SK-N-SH (cell line): Measurements from ENCODE around the gene ATOH1. TPM values are rescaled to one million over a fixed set of nuclear protein-coding genes. Genes with fewer than 3 reads are reported as not detected.

Source experiments
- CTCF ChIA-PET: fragments of 300-600, 350-600 bp; formaldehyde crosslinking; extraction: SDS; loops from one replicate; lab custom pipeline; 2021; lab: Yijun Ruan, JAX
- POLR2A ChIA-PET: fragments of 350-600 bp; sonication (Branson Sonifier 250); formaldehyde crosslinking; extraction: SDS; loops from one replicate; lab custom pipeline; 2020; ENCODE audit warnings: antibody characterized with exemption, inconsistent platforms; lab: Yijun Ruan, JAX
- DNase-seq: peaks from one replicate; pipeline ENCODE4 v3.0.0; 2012
- H2AFZ ChIP-seq: fragments of 200-600 bp; sonication (generic); 2 replicates; pipeline ENCODE4 v1.8.1; 2016; ENCODE audit warnings: antibody characterized with exemption, mild to moderate bottlenecking, low read depth
- H3F3A ChIP-seq: fragments of 200-600 bp; sonication (generic); replicated peaks from 2 replicates; pipeline ENCODE3; 2016; ENCODE audit warnings: antibody characterized with exemption, mild to moderate bottlenecking; ENCODE audit not compliant: insufficient read depth
- H3K27ac ChIP-seq, 2 experiments: fragments of 200-500 bp in 1 of 2; fragments of 200-600 bp in 1 of 2; sonication (Bioruptor generic) in 1 of 2; sonication (generic), shearing (Covaris generic) in 1 of 2; 2 replicates each; pipeline versions ENCODE4 v1.5.1 to v1.6.1; 2014 to 2016; ENCODE audit warnings: low read depth in 2 of 2, inconsistent platforms in 1 of 2, low read length in 1 of 2, mild to moderate bottlenecking in 1 of 2, mixed read lengths in 1 of 2
- H3K27me3 ChIP-seq: fragments of 200-600 bp; sonication (generic), shearing (Covaris generic); 2 replicates; pipeline ENCODE4 v1.6.1; 2016; ENCODE audit warnings: mixed run types; ENCODE audit not compliant: insufficient read depth
- H3K36me3 ChIP-seq, 2 experiments: fragments of 200-500 bp in 1 of 2; fragments of 200-600 bp in 1 of 2; sonication (Bioruptor generic) in 1 of 2; sonication (generic) in 1 of 2; replicated peaks in 1 of 2; 2 replicates each; pipeline versions ENCODE3 to v1.5.1; 2014 to 2016; ENCODE audit warnings: low read length in 1 of 2, mild to moderate bottlenecking in 1 of 2; ENCODE audit not compliant: insufficient read depth in 2 of 2, control insufficient read depth in 1 of 2
- H3K4me1 ChIP-seq, 2 experiments: fragments of 200-500 bp in 1 of 2; fragments of 200-600 bp in 1 of 2; sonication (Bioruptor generic) in 1 of 2; sonication (generic), shearing (Covaris generic) in 1 of 2; 2 replicates each; pipeline versions ENCODE4 v1.5.1 to v1.6.1; 2014 to 2016; ENCODE audit warnings: low read depth in 1 of 2, low read length in 1 of 2, mixed run types in 1 of 2; ENCODE audit not compliant: insufficient read depth in 2 of 2, control insufficient read depth in 1 of 2
- H3K4me2 ChIP-seq: fragments of 200-600 bp; sonication (generic), shearing (Covaris generic); 2 replicates; pipeline ENCODE4 v1.6.1; 2017; ENCODE audit warnings: mixed run types
- H3K4me3 ChIP-seq, 2 experiments: fragments of 200-500 bp in 1 of 2; fragments of 200-600 bp in 1 of 2; sonication (Bioruptor generic) in 1 of 2; sonication (generic), shearing (Covaris generic) in 1 of 2; 2 replicates each; pipeline versions ENCODE4 v1.5.1 to v1.8.1; 2014 to 2016; ENCODE audit warnings: low read depth in 2 of 2, inconsistent platforms in 1 of 2, low read length in 1 of 2, mild to moderate bottlenecking in 1 of 2, mixed read lengths in 1 of 2, moderate library complexity in 1 of 2
- H3K79me2 ChIP-seq: fragments of 200-600 bp; sonication (generic); 2 replicates; pipeline ENCODE4 v1.8.1; 2017; ENCODE audit warnings: mild to moderate bottlenecking; ENCODE audit not compliant: insufficient read depth
- H3K9ac ChIP-seq: fragments of 200-600 bp; sonication (generic); 2 replicates; pipeline ENCODE4 v1.6.1; 2017; ENCODE audit warnings: mixed run types
- H3K9me2 ChIP-seq: fragments of 200-600 bp; sonication (generic); 2 replicates; pipeline ENCODE4 v1.6.1; 2017; ENCODE audit warnings: mixed run types
- H3K9me3 ChIP-seq: fragments of 200-600 bp; sonication (generic); 2 replicates; pipeline ENCODE4 v1.6.1; 2017; ENCODE audit warnings: mixed run types, mild to moderate bottlenecking, moderate library complexity
- H4K20me1 ChIP-seq: fragments of 200-600 bp; sonication (generic); 2 replicates; pipeline ENCODE4 v1.6.1; 2017; ENCODE audit warnings: mild to moderate bottlenecking, mixed run types; ENCODE audit not compliant: insufficient read depth
- CHD2 ChIP-seq: fragments of 150-350 bp; IDR thresholded peaks from 2 replicates; pipeline ENCODE4 v1.6.1; 2018; ENCODE audit warnings: low read length; ENCODE audit not compliant: partially characterized antibody
- EP300 ChIP-seq, 2 experiments: IDR thresholded peaks; 2 replicates each; pipeline versions ENCODE4 v1.4.0 to v1.6.1; 2012; ENCODE audit warnings: borderline replicate concordance in 1 of 2, low read depth in 1 of 2, low read length in 1 of 2
- GATA2 ChIP-seq: sonication (generic); formaldehyde crosslinking; IDR thresholded peaks from 2 replicates; pipeline ENCODE4 v1.5.0; 2020; ENCODE audit warnings: mild to moderate bottlenecking, missing genetic modification reagents
- MAX ChIP-seq: IDR thresholded peaks from 2 replicates; pipeline ENCODE4 v1.4.0; 2012; ENCODE audit warnings: low read depth
- POLR2AphosphoS5 ChIP-seq: IDR thresholded peaks from 2 replicates; pipeline ENCODE4 v1.6.1; 2012; ENCODE audit warnings: low read depth, low read length
- RAD21 ChIP-seq: IDR thresholded peaks from 2 replicates; pipeline ENCODE4 v1.6.1; 2012; ENCODE audit warnings: mild to moderate bottlenecking, low read length
- RXRA ChIP-seq: IDR thresholded peaks from 2 replicates; pipeline ENCODE4 v1.4.0; 2012; ENCODE audit warnings: low read depth, mild to moderate bottlenecking, borderline replicate concordance
- SIN3A ChIP-seq: IDR thresholded peaks from 2 replicates; pipeline ENCODE4 v1.6.1; 2012; ENCODE audit warnings: low read depth, mild to moderate bottlenecking, low read length, moderate library complexity, borderline replicate concordance
- SMC3 ChIP-seq: IDR thresholded peaks from 2 replicates; pipeline ENCODE4 v1.6.1; 2012; ENCODE audit warnings: low read depth, low read length, improper control_type of control experiment
- TEAD4 ChIP-seq: IDR thresholded peaks from 2 replicates; pipeline ENCODE4 v1.4.0; 2012; ENCODE audit warnings: mild to moderate bottlenecking, borderline replicate concordance; ENCODE audit not compliant: insufficient read depth
- YY1 ChIP-seq: IDR thresholded peaks from 2 replicates; pipeline ENCODE4 v1.4.0; 2012; ENCODE audit warnings: low read depth, mild to moderate bottlenecking
- WGBS: methylation state at CpG from one replicate; pipeline ENCODE4 v1.1.6; 2017; ENCODE audit warnings: low lambda C conversion rate; 5-methylcytosine and 5-hydroxymethylcytosine counted together
- polyA plus RNA-seq, 3 experiments: library from polyadenylated mRNA; depleted of rRNA; stranded (reverse); fragments of >200 nt; gene quantifications; 2 replicates each; pipeline ENCODE4 v1.2.3, GENCODE V29; 2012
- TF ChIP-seq, protein P1 (sequence below): IDR thresholded peaks from 2 replicates; pipeline ENCODE4 v1.6.1; 2012; ENCODE audit warnings: mild to moderate bottlenecking, low read depth, low read length, moderate library complexity
- TF ChIP-seq, protein P2 (sequence below): fragments of 150-350 bp; IDR thresholded peaks from 2 replicates; pipeline ENCODE4 v1.6.1; 2016; ENCODE audit warnings: mild to moderate bottlenecking, low read depth, low read length
- TF ChIP-seq, protein P3 (sequence below): IDR thresholded peaks from 2 replicates; pipeline ENCODE4 v1.4.0; 2012; ENCODE audit warnings: low read depth, borderline replicate concordance
- TF ChIP-seq, protein P4 (sequence below): IDR thresholded peaks from 2 replicates; pipeline ENCODE4 v1.4.0; 2012; ENCODE audit warnings: low read depth, borderline replicate concordance
- TF ChIP-seq, protein P5 (sequence below): fragments of 150-350 bp; IDR thresholded peaks from 2 replicates; pipeline ENCODE4 v1.6.1; 2017; ENCODE audit warnings: antibody characterized with exemption, low read length, low read depth, borderline replicate concordance

The ATOH1 gene
- polyA plus RNA-seq, 1 of the 3 experiments (the other 2 are of a cell fraction), result not detected

GRCh38 chr4:93841803-93842345, 13.3 kb downstream of the ATOH1 start (continued):
- TF ChIP-seq, protein P1, sequence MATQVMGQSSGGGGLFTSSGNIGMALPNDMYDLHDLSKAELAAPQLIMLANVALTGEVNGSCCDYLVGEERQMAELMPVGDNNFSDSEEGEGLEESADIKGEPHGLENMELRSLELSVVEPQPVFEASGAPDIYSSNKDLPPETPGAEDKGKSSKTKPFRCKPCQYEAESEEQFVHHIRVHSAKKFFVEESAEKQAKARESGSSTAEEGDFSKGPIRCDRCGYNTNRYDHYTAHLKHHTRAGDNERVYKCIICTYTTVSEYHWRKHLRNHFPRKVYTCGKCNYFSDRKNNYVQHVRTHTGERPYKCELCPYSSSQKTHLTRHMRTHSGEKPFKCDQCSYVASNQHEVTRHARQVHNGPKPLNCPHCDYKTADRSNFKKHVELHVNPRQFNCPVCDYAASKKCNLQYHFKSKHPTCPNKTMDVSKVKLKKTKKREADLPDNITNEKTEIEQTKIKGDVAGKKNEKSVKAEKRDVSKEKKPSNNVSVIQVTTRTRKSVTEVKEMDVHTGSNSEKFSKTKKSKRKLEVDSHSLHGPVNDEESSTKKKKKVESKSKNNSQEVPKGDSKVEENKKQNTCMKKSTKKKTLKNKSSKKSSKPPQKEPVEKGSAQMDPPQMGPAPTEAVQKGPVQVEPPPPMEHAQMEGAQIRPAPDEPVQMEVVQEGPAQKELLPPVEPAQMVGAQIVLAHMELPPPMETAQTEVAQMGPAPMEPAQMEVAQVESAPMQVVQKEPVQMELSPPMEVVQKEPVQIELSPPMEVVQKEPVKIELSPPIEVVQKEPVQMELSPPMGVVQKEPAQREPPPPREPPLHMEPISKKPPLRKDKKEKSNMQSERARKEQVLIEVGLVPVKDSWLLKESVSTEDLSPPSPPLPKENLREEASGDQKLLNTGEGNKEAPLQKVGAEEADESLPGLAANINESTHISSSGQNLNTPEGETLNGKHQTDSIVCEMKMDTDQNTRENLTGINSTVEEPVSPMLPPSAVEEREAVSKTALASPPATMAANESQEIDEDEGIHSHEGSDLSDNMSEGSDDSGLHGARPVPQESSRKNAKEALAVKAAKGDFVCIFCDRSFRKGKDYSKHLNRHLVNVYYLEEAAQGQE, result no peak
- TF ChIP-seq, protein P2, sequence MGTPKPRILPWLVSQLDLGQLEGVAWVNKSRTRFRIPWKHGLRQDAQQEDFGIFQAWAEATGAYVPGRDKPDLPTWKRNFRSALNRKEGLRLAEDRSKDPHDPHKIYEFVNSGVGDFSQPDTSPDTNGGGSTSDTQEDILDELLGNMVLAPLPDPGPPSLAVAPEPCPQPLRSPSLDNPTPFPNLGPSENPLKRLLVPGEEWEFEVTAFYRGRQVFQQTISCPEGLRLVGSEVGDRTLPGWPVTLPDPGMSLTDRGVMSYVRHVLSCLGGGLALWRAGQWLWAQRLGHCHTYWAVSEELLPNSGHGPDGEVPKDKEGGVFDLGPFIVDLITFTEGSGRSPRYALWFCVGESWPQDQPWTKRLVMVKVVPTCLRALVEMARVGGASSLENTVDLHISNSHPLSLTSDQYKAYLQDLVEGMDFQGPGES, result no peak

DNA sequence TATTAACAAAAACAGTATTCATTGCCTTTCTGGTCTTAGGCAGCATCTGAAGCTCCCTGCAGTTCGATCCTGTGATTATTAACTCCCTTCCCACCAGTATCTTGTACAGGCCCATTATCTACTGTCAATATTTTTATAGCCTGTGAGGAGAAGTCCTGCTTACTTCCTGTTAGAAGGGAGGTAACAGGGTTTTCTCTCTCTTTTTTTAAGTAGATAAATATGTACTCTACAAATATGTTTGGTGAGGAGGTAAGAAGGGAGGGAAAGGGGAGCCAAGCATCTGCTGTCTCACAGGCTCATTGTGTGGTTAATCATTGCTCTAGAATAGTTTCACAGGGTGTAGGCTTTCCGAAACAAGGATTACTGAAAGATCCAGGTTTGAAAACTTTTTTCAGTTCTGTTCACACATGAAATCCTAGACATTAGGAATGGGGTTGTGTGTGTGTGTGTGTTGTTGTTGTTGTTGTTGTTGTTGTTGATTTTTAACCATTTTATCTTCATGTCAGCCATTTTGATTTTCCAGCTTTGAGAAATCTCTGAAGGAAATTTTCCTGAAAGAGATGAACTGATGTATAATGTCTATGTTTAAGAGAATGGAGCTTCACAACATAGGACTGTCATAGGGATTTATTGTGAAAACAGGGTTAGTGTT, 14.2 kb downstream of the ATOH1 start:
- H3K79me2 ChIP-seq, result no peaks in the 10 kb centered on the region
- ChIA-PET POLR2A (no interaction called here), CTCF (interaction anchor here (0.9 kb wide), 1 partner anchor 10 kb away, joined by 3 read pairs; no protein-coding TSS in a partner anchor)
- no peaks in the 10 kb centered on the region for H4K20me1 ChIP-seq
- no peak overlapping the region for H3K9ac ChIP-seq
- H3K27ac ChIP-seq, result no peak overlapping the region
- H3K27me3 ChIP-seq, result no peaks in the 10 kb centered on the region
- no peaks in the 10 kb centered on the region for H3F3A ChIP-seq
- 40% methylated on average over 2 of the region's 2 CpGs for WGBS
- no peaks in the 10 kb centered on the region for H3K9me2 ChIP-seq
- H3K9me3 ChIP-seq, result no peaks in the 10 kb centered on the region
- H3K4me1 ChIP-seq, result no peaks in the 10 kb centered on the region
- H2AFZ ChIP-seq, result no peak overlapping the region
- no peak for DNase-seq
- no peak overlapping the region for H3K4me3 ChIP-seq
- H3K4me2 ChIP-seq, result no peak overlapping the region
- no peaks in the 10 kb centered on the region for H3K36me3 ChIP-seq
- TF ChIP-seq POLR2AphosphoS5 (no peak), SMC3 (no peak), RXRA (no peak), MAX (no peak), GATA2 (CRISPR knock-in tag) (no peak), EP300 (IDR thresholded peaks at IDR 0.05; ENCODE audit: borderline replicate concordance in 1 of 2, low read depth in 1 of 2, low read length in 1 of 2) (no peak), TEAD4 (no peak), RAD21 (no peak), SIN3A (no peak), CHD2 (no peak), YY1 (no peak)
- TF ChIP-seq, protein P3, sequence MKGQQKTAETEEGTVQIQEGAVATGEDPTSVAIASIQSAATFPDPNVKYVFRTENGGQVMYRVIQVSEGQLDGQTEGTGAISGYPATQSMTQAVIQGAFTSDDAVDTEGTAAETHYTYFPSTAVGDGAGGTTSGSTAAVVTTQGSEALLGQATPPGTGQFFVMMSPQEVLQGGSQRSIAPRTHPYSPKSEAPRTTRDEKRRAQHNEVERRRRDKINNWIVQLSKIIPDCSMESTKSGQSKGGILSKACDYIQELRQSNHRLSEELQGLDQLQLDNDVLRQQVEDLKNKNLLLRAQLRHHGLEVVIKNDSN, result no peak
- TF ChIP-seq, protein P1, result no peak
- TF ChIP-seq, protein P4, sequence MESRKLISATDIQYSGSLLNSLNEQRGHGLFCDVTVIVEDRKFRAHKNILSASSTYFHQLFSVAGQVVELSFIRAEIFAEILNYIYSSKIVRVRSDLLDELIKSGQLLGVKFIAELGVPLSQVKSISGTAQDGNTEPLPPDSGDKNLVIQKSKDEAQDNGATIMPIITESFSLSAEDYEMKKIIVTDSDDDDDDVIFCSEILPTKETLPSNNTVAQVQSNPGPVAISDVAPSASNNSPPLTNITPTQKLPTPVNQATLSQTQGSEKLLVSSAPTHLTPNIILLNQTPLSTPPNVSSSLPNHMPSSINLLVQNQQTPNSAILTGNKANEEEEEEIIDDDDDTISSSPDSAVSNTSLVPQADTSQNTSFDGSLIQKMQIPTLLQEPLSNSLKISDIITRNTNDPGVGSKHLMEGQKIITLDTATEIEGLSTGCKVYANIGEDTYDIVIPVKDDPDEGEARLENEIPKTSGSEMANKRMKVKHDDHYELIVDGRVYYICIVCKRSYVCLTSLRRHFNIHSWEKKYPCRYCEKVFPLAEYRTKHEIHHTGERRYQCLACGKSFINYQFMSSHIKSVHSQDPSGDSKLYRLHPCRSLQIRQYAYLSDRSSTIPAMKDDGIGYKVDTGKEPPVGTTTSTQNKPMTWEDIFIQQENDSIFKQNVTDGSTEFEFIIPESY, result no peak
- TF ChIP-seq, protein P5, sequence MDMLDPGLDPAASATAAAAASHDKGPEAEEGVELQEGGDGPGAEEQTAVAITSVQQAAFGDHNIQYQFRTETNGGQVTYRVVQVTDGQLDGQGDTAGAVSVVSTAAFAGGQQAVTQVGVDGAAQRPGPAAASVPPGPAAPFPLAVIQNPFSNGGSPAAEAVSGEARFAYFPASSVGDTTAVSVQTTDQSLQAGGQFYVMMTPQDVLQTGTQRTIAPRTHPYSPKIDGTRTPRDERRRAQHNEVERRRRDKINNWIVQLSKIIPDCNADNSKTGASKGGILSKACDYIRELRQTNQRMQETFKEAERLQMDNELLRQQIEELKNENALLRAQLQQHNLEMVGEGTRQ, result no peak
